Measurements from ENCODE around the gene CCSER1. TPM values are rescaled to one million over a fixed set of nuclear protein-coding genes. Genes with fewer than 3 reads are reported as not detected.

Gene CCSER1
- total RNA-seq, 4 donors from 2014 or later, result 13.3 to 54.6 (median 34.0) TPM

DNA sequence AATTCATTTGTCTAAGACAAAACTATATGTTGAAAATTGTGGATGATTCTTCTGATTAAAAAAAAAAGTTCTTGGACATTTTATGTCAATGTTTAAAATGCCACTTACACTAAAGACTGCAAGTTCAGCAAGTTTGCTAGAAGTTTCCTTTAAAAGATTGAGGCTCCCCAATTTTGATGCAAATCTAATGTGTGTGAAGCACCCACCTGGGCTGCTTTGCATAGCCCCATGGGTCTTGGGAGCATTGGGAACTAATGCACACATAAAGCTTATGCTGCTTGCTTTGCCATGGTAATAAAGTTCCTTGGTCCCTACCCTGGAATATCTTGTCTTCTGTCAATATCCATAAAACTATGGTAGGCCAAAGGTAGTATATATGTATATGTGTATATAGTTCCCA is 1450.7 kb downstream of the CCSER1 start:
- intact Hi-C loops (cut with DNase I; ENCODE audit: low total_unique reads) (no loop called here), in situ Hi-C loops (cut with MboI; ENCODE audit: low pct_ligation_motif_present in 1 of 4, low pct_unique_long_range_greater_than_20kb in 1 of 4, low sequenced_read_pairs in 3 of 4) (no loop called here)
- Histone ChIP-seq H3K36me3 (no peaks in the 10 kb centered on the region), H3K27ac (no peak overlapping the region), H3K4me3 (no peak overlapping the region), H3K27me3 (no peaks in the 10 kb centered on the region), H3K9me3 (no peaks in the 10 kb centered on the region), H3K4me1 (no peaks in the 10 kb centered on the region)
- TF ChIP-seq, protein P1, sequence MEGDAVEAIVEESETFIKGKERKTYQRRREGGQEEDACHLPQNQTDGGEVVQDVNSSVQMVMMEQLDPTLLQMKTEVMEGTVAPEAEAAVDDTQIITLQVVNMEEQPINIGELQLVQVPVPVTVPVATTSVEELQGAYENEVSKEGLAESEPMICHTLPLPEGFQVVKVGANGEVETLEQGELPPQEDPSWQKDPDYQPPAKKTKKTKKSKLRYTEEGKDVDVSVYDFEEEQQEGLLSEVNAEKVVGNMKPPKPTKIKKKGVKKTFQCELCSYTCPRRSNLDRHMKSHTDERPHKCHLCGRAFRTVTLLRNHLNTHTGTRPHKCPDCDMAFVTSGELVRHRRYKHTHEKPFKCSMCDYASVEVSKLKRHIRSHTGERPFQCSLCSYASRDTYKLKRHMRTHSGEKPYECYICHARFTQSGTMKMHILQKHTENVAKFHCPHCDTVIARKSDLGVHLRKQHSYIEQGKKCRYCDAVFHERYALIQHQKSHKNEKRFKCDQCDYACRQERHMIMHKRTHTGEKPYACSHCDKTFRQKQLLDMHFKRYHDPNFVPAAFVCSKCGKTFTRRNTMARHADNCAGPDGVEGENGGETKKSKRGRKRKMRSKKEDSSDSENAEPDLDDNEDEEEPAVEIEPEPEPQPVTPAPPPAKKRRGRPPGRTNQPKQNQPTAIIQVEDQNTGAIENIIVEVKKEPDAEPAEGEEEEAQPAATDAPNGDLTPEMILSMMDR (IDR thresholded peaks at IDR 0.05), result no peak
- no peak for TF ChIP-seq POLR2AphosphoS5 (IDR thresholded peaks at IDR 0.05)
- TF ChIP-seq EP300 (IDR thresholded peaks at IDR 0.05; ENCODE audit: low read depth), result no peak
- TF ChIP-seq POLR2A (IDR thresholded peaks at IDR 0.05), result no peak
- no peak for DNase-seq

DNA sequence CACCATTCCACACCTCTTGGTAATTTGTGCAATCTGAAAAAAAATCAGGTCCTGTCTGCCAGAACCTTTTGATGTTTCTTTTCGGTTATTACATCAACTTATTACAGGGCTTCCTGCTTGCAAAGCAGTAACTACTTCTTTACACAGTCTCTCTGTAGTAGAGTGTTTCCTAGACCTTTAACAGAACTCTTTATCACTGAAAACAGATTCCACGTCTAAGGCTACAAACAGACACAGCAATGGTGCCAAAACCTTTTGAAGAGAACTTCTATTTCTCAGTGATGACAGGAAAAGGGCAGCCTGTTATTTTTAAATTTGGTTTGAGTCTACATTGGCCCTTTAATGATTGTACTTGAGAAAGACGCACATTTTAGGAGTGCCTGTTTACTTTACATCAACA is 1463.1 kb downstream of the CCSER1 start:
- no peak for TF ChIP-seq POLR2A (IDR thresholded peaks at IDR 0.05)
- no peak for TF ChIP-seq EP300 (IDR thresholded peaks at IDR 0.05; ENCODE audit: low read depth)
- TF ChIP-seq POLR2AphosphoS5 (IDR thresholded peaks at IDR 0.05), result no peak
- TF ChIP-seq, protein P1 (IDR thresholded peaks at IDR 0.05), result no peak
- Histone ChIP-seq H3K27me3 (no peaks in the 10 kb centered on the region), H3K36me3 (no peaks in the 10 kb centered on the region), H3K9me3 (no peaks in the 10 kb centered on the region), H3K4me3 (no peak overlapping the region), H3K27ac (no peak overlapping the region), H3K4me1 (no peaks in the 10 kb centered on the region)
- in situ Hi-C loops (cut with MboI; ENCODE audit: low pct_ligation_motif_present in 1 of 4, low pct_unique_long_range_greater_than_20kb in 1 of 4, low sequenced_read_pairs in 3 of 4) (no loop called here), intact Hi-C loops (cut with DNase I; ENCODE audit: low total_unique reads) (no loop called here)
- DNase-seq, result no peak
- whole genome bisulfite sequencing, 2 donors (ENCODE audit: low coverage in 1 of 2), result 19 to 32% methylated on average over 3 of the region's 3 CpGs

GRCh38 chr4:91592125-91592524 is 1464.9 kb downstream of the CCSER1 start:
- Histone ChIP-seq H3K4me3 (no peak overlapping the region), H3K27me3 (no peaks in the 10 kb centered on the region), H3K9me3 (no peaks in the 10 kb centered on the region), H3K4me1 (no peaks in the 10 kb centered on the region), H3K36me3 (no peaks in the 10 kb centered on the region), H3K27ac (no peak overlapping the region)
- DNase-seq, result no peak
- 86 to 96% methylated on average over 4 of the region's 4 CpGs for WGBS, 2 donors (ENCODE audit: low coverage in 1 of 2)
- intact Hi-C loops (cut with DNase I; ENCODE audit: low total_unique reads), result no loop called here
- TF ChIP-seq, protein P1 (IDR thresholded peaks at IDR 0.05), result no peak
- in situ Hi-C loops (cut with MboI; ENCODE audit: low pct_ligation_motif_present in 1 of 4, low pct_unique_long_range_greater_than_20kb in 1 of 4, low sequenced_read_pairs in 3 of 4), result no loop called here

DNA sequence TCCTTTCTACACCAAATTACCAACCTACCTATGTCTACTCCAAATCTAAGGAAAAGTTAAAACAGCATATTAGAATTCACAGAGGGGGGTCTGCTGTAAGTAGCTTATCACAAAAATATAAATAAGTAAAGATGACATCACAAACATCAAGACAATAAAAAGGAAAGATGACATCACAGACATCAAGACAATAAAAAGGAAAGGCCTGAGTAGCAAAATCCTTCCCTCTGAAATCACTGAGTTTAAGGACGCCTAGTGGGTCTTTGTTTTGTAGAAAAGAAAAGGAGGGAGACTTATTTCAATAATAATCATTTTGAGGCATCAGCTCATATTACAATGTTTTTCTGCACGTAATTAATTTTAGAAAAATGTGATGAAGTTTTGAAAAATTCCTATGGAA is 1469.5 kb downstream of the CCSER1 start:
- Histone ChIP-seq H3K36me3 (no peaks in the 10 kb centered on the region), H3K27me3 (no peaks in the 10 kb centered on the region), H3K4me3 (no peak overlapping the region), H3K9me3 (no peaks in the 10 kb centered on the region), H3K4me1 (no peaks in the 10 kb centered on the region), H3K27ac (no peak overlapping the region)
- TF ChIP-seq POLR2A (IDR thresholded peaks at IDR 0.05) (no peak), EP300 (IDR thresholded peaks at IDR 0.05; ENCODE audit: low read depth) (no peak), POLR2AphosphoS5 (IDR thresholded peaks at IDR 0.05) (no peak)
- TF ChIP-seq, protein P1 (IDR thresholded peaks at IDR 0.05), result no peak
- DNase-seq, result no peak
- WGBS, 2 donors (ENCODE audit: low coverage in 1 of 2), result 70 to 73% methylated on average over 2 of the region's 2 CpGs
- intact Hi-C loops (cut with DNase I; ENCODE audit: low total_unique reads) (no loop called here), in situ Hi-C loops (cut with MboI; ENCODE audit: low pct_ligation_motif_present in 1 of 4, low pct_unique_long_range_greater_than_20kb in 1 of 4, low sequenced_read_pairs in 3 of 4) (no loop called here)
